NCI-H1694 (cell line): ENCODE results near the gene NXT1.
"Not testable (repeated sequence)": the region's sequence is repeated elsewhere in the genome, so short reads cannot be mapped to it uniquely, and the experiment has no call there.

Source experiments
- DNase-seq: peaks from one replicate; lab custom pipeline; 2025; lab: John Stamatoyannopoulos, UW

NXT1 gene

GRCh38 chr20:23331450-23332350 lies 18.9 kb upstream of the NXT1 start:
- DNase-seq, result no peak

DNA sequence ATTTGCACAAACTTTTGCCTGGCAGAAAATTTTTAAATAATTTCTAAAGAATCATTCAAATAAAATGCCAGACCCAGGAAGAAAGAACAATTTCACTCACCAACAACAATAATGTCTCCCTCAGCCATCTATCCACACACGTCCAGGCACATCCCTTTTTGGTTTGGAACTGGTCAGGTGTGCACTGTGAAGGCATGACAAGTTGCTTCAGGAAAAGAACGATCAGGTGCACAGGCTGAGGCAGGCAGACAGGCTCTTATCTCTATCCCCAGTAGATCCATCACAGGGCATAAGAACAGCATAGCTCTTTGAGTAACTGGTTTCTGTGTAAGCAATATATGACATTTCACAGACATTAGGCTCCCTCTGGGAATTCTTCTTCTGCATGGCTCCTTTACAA lies 18.1 kb upstream of the NXT1 start:
- no peak for DNase-seq

DNA sequence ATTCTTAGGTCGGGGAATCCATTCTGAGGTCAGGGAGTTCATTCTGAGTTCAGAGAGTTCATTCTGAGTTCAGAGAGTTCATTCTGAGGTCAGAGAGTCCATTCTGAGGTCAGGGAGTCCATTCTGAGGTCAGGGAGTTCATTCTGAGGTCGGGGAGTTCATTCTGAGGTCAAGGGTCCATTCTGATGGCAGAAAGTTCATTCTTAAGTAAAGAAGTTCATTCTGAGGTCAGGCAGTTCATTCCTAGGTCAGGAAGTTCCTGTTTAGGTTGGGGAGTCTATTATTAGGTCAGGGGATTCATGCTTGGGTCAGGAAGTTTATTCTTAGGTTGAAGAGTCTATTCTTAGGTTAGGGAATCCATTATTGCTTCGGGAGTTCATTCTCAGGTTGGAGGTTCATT lies 16.5 kb upstream of the NXT1 start:
- DNase-seq, result no peak

- DNase-seq, result no peak
These were observed 15.1 kb upstream of the NXT1 start for GRCh38 chr20:23335521-23335920.

- DNase-seq, result no peak
These were observed 14.1 kb upstream of the NXT1 start for GRCh38 chr20:23336476-23336875.

- no peak for DNase-seq
These were observed 13.3 kb upstream of the NXT1 start for GRCh38 chr20:23337312-23337711.

DNA sequence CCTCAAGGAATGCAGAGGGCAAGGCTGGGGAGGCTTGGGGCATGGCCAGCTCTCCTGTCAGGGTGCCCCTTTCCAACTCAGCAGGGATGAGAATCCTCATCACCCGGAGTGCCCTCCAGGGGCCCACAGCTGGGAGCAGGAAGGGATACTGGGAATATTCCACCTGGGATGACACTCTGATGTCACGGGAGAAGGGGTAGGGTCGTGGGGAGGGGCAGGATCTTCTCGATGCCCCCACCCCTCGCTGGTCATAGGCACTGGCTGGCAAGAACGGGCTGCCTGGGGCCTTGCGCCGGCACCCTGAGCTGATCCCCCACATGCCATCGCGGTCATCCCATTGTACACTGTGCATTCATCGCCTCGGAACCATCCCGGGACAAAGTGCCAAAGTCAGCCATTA lies 10.6 kb upstream of the NXT1 start:
- DNase-seq, result no peak

DNA sequence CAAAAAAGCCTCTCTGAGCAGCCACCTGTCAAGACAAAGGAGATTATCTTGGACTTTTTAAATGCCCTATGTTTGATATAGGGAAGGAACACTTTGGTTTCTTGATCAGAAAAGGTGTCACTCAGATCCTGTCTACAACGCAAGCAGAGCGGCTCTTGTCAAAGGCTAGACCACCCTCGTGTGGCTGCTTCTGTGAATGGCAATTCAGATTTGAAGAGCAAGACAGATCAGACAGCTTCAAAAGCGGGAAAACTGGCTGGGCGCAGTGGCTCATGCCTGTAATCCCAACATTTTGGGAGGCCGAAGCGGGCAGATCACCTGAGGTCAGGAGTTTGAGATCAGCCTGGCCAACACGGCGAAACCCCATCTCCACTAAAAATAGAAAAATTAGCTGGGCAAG lies 10.1 kb upstream of the NXT1 start:
- peak; percentile 15 for DNase-seq

GRCh38 chr20:23341073-23341472 lies 9.5 kb upstream of the NXT1 start:
- DNase-seq, result no peak

- DNase-seq, result no peak
These were observed 7.0 kb upstream of the NXT1 start for GRCh38 chr20:23343590-23343989.

- no peak for DNase-seq
These were observed 6.3 kb upstream of the NXT1 start for GRCh38 chr20:23344336-23344735.

DNA sequence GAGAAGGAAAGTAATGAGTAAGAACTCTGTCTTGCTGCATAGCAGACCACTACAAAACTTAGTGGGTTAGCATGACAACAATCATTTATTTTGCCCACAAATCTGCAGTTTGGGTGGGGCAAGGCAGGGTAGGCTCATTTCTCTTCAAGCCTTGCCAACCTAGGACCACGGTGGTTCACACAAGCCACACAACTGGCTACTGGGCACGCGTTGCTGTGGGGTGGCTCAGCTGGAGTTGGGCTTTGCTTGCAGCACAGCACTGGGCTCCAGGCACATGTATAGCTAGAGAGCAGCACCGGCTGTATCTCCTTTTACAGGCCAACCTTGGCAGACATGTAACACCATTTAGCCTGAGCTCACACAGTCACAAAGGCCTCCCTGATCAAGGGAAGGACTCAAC lies 4.6 kb upstream of the NXT1 start:
- no peak for DNase-seq

GRCh38 chr20:23347791-23348190 lies 2.8 kb upstream of the NXT1 start:
- no peak for DNase-seq

- DNase-seq, result not testable (repeated sequence)
These were observed 2.1 kb upstream of the NXT1 start for GRCh38 chr20:23348510-23348909.

GRCh38 chr20:23349338-23350195 lies 1.0 kb upstream of the NXT1 start:
- DNase-seq, result peak; percentile 52

- DNase-seq, result no peak
These were observed 580 bp downstream of the NXT1 start for GRCh38 chr20:23350904-23351838.

GRCh38 chr20:23356203-23356602 lies 5.6 kb downstream of the NXT1 start:
- no peak for DNase-seq

- DNase-seq, result peak; percentile 92
These were observed 7.4 kb downstream of the NXT1 start for GRCh38 chr20:23357767-23358562.

DNA sequence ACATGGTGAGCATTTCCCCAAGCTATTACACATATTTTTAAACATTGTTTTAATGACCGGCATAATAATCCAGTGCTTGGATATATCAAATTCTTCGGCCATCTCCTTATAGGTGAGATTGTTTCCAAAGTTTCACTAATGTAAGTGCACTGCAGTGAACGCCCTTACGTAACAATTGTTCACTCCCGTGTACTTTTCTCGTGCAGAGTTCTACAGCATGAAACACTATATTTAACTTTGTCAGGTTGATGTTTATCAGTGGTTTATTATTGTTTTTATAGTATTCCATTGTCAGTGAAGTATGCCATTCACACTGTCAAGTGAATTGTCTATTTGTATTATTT lies 7.9 kb downstream of the NXT1 start:
- DNase-seq, result no peak

- no peak for DNase-seq
These were observed 8.5 kb downstream of the NXT1 start for GRCh38 chr20:23358923-23359593.

GRCh38 chr20:23360531-23360930 lies 9.9 kb downstream of the NXT1 start:
- no peak for DNase-seq
